ENCODE results near the gene PLIN4.

GRCh38 chr19:4539693-4540581 is 21.7 kb upstream of the PLIN4 start, which contains the start of gene LRG1:
- peak in 1 of 2 donors; percentile 27 for TF ChIP-seq POLR2AphosphoS5 (IDR thresholded peaks at IDR 0.05; ENCODE audit: insufficient read depth in 1 of 2, low read depth in 1 of 2)
- TF ChIP-seq POLR2A (IDR thresholded peaks at IDR 0.05) = no peak
- TF ChIP-seq, protein P1, sequence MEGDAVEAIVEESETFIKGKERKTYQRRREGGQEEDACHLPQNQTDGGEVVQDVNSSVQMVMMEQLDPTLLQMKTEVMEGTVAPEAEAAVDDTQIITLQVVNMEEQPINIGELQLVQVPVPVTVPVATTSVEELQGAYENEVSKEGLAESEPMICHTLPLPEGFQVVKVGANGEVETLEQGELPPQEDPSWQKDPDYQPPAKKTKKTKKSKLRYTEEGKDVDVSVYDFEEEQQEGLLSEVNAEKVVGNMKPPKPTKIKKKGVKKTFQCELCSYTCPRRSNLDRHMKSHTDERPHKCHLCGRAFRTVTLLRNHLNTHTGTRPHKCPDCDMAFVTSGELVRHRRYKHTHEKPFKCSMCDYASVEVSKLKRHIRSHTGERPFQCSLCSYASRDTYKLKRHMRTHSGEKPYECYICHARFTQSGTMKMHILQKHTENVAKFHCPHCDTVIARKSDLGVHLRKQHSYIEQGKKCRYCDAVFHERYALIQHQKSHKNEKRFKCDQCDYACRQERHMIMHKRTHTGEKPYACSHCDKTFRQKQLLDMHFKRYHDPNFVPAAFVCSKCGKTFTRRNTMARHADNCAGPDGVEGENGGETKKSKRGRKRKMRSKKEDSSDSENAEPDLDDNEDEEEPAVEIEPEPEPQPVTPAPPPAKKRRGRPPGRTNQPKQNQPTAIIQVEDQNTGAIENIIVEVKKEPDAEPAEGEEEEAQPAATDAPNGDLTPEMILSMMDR (IDR thresholded peaks at IDR 0.05) = no peak

Data from vagina (tissue), 2 donors.